HG03521 (cell line): ENCODE measurements around the gene TNPO3.
A peak's percentile ranks its signal among the peaks of the same experiment; 100 is the strongest.

Experiments used
- ATAC-seq: cut with Tn5 transposase; IDR thresholded peaks from one replicate; pipeline ENCODE4 v1.9.1; 2021; ENCODE audit warnings: mild to moderate bottlenecking, moderate library complexity; ENCODE audit not compliant: unreplicated experiment

The TNPO3 gene

GRCh38 chr7:128940494-128941322 is 114.2 kb downstream of the TNPO3 start:
- peak; percentile 61 for ATAC-seq

GRCh38 chr7:128939861-128940410 is 115.0 kb downstream of the TNPO3 start:
- ATAC-seq: peak; percentile 20

- ATAC-seq: no peak
Measured at GRCh38 chr7:128939075-128939860, 115.6 kb downstream of the TNPO3 start.

- ATAC-seq: no peak
Measured at GRCh38 chr7:128938544-128939074, 116.3 kb downstream of the TNPO3 start.

- peak; percentile 11 for ATAC-seq
Measured at GRCh38 chr7:128937647-128938543, 117.0 kb downstream of the TNPO3 start, which contains the start of gene IRF5. IRF5 (plus strand) TSS chr7:128937927; CDS start chr7:128942082, 4,155 bp downstream.

- ATAC-seq: no peak
Measured at GRCh38 chr7:128937271-128937646, 117.7 kb downstream of the TNPO3 start.

- no peak for ATAC-seq
Measured at GRCh38 chr7:128936798-128937197, 118.1 kb downstream of the TNPO3 start.

GRCh38 chr7:128935342-128935730 is 119.6 kb downstream of the TNPO3 start:
- ATAC-seq: no peak

- peak; percentile 35 for ATAC-seq
Measured at GRCh38 chr7:128934361-128935341, 120.3 kb downstream of the TNPO3 start.

GRCh38 chr7:128933180-128933891 is 121.6 kb downstream of the TNPO3 start:
- ATAC-seq: no peak

GRCh38 chr7:128932862-128933179 is 122.1 kb downstream of the TNPO3 start:
- ATAC-seq: no peak

- ATAC-seq: no peak
Measured at GRCh38 chr7:128931965-128932861, 122.7 kb downstream of the TNPO3 start.

GRCh38 chr7:128931190-128931798 is 123.6 kb downstream of the TNPO3 start:
- no peak for ATAC-seq

GRCh38 chr7:128928882-128929788 is 125.8 kb downstream of the TNPO3 start:
- no peak for ATAC-seq

GRCh38 chr7:128928159-128928813 is 126.6 kb downstream of the TNPO3 start:
- ATAC-seq: no peak
